Body of pancreas (tissue), 4 donors: Measurements from ENCODE around the gene NUP62.

Source experiments
- CTCF ChIP-seq, 7 experiments: fragments of 450-650 bp in 4 of 7; fragments of 200-600 bp in 3 of 7; sonication (generic) in 3 of 7; IDR thresholded peaks; one replicate each; pipeline ENCODE4 v1.5.1; 2016 to 2019; ENCODE audit warnings: antibody characterized with exemption in 7 of 7
- POLR2A ChIP-seq, 3 donors: fragments of 450-650 bp; IDR thresholded peaks; one replicate each; pipeline ENCODE4 v1.6.1; 2016; ENCODE audit warnings: antibody characterized with exemption in 3 of 3, mild to moderate bottlenecking in 2 of 3

GRCh38 chr19:49863254-49863934 is 65.9 kb downstream of the NUP62 start:
- TF ChIP-seq POLR2A (IDR thresholded peaks at IDR 0.05) = no peak
- no peak for TF ChIP-seq CTCF (IDR thresholded peaks at IDR 0.05)
